Adrenal gland (tissue), 5 donors: ENCODE results near the gene KIAA0753.

Source experiments
- CTCF ChIP-seq, 6 experiments: fragments of 450-650 bp in 4 of 6; fragments of 200-600 bp in 2 of 6; sonication (generic) in 1 of 6; IDR thresholded peaks; 1 replicate in 5 of 6; 2 replicates in 1 of 6; pipeline versions ENCODE4 v1.5.1 to v1.8.0; 2016 to 2021; ENCODE audit warnings: antibody characterized with exemption in 6 of 6, mild to moderate bottlenecking in 2 of 6, moderate library complexity in 1 of 6
- POLR2A ChIP-seq, 2 donors: fragments of 450-650 bp; IDR thresholded peaks; one replicate each; pipeline ENCODE4 v1.6.1; 2017; ENCODE audit warnings: antibody characterized with exemption in 2 of 2, mild to moderate bottlenecking in 2 of 2, moderate library complexity in 1 of 2
- donor health status: DM: no; HTN: no; CAD: no.

GRCh38 chr17:6554342-6554741, 86.2 kb downstream of the KIAA0753 start:
- TF ChIP-seq CTCF (IDR thresholded peaks at IDR 0.05) (no peak), POLR2A (IDR thresholded peaks at IDR 0.05) (no peak)
